Mucosa of rectum (tissue), 2 donors: ENCODE measurements around the gene OXGR1.

Experiments
- H3K27ac ChIP-seq, 2 donors: one replicate each; pipeline ENCODE4 v1.7.0; 2013; ENCODE audit warnings: inconsistent platforms in 2 of 2, low read depth in 2 of 2, low read length in 2 of 2
- H3K27me3 ChIP-seq, 2 donors: one replicate each; pipeline ENCODE4 v1.7.0; 2013; ENCODE audit warnings: low read length in 2 of 2; ENCODE audit not compliant: control insufficient read depth in 2 of 2, insufficient read depth in 2 of 2
- H3K36me3 ChIP-seq, 2 donors: one replicate each; pipeline ENCODE4 v1.7.0; 2013; ENCODE audit warnings: low read length in 2 of 2; ENCODE audit not compliant: control insufficient read depth in 2 of 2, insufficient read depth in 2 of 2
- H3K4me1 ChIP-seq, 2 donors: one replicate each; pipeline ENCODE4 v1.7.0; 2013; ENCODE audit warnings: low read length in 2 of 2, mild to moderate bottlenecking in 1 of 2; ENCODE audit not compliant: control insufficient read depth in 2 of 2, insufficient read depth in 2 of 2
- H3K4me3 ChIP-seq, 2 donors: one replicate each; pipeline ENCODE4 v1.7.0; 2013; ENCODE audit warnings: low read length in 2 of 2
- H3K9ac ChIP-seq, 2 donors: one replicate each; pipeline ENCODE4 v1.7.0; 2013; ENCODE audit warnings: low read length in 2 of 2, low read depth in 1 of 2, mild to moderate bottlenecking in 1 of 2
- H3K9me3 ChIP-seq, 2 donors: one replicate each; pipeline ENCODE4 v1.7.0; 2013; ENCODE audit warnings: low read length in 2 of 2; ENCODE audit not compliant: control insufficient read depth in 2 of 2
- donor health status: healthy.
- donor health status: Normal muscosa, but diverticular disease.

Gene OXGR1

DNA sequence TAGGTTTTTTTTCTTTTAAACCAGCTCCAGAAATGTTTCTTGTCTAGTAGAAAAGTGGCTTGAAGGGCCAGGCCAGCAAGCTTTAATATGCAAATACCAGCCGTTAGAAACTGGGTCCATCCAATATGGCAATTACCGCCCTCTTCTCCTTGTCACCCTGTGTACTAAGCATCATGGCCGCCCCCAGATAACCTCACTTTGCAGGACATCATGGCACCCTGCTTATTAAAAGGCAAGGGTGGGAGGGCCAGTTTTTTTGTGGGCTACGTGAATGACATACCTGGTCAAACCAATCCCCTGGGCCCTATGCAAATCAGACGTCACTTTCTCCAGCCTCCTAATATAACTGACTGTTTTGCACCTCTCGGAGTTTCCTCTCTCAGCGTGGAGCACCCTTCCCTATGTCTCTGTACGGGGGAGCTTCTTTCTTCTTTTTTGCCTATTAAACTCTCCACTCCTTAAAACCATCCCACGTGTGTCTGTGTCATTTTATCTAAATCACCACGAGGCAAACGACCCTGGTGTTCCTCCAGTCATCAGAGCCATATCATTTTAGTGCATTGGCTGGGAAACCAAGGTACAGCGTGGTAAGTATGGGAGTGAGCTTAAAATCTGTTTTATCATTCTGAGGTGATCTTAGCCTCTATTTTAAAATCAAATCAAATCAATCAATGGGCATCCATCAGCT is 27.7 kb downstream of the OXGR1 start:
- Histone ChIP-seq H3K9ac (no peak overlapping the region), H3K36me3 (no peaks in the 10 kb centered on the region), H3K4me3 (no peak overlapping the region), H3K9me3 (peaks cover 8 to 19% of the 10 kb centered on the region in 2 donors), H3K4me1 (no peaks in the 10 kb centered on the region), H3K27me3 (no peaks in the 10 kb centered on the region), H3K27ac (no peak overlapping the region)

DNA sequence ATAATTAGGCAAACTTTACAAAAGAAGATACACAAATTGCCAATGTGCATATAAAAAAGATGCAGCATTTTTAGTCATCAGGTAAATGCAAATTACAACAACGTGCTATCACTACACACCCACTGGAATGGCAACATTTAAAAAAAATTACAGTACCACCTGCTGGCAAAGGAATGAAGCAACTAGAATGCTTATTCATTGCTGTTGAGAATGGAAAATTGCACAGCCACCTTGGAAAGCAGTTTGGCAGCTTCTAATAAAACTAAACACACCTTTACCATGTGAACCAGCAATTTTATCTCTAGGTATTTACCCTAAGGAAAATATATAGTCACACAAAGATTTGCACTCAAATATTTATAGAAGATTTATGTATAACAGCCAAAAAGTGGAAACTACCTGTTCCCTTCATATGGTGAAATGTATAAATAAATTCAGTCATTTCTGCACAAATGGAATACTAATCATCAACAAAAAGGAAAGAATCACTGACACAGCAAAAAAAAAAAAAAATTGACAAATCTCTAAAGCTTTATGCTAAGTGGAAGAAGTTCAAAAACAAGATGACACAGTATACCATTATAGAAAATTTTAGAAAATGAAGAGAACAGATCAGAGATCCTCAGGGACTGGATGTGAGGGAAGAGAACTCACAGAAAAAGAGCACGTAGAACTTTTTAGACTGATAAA is 30.3 kb downstream of the OXGR1 start:
- no peaks in the 10 kb centered on the region for H3K27me3 ChIP-seq
- no peaks in the 10 kb centered on the region for H3K36me3 ChIP-seq
- H3K4me1 ChIP-seq = no peaks in the 10 kb centered on the region
- H3K9ac ChIP-seq = no peak overlapping the region
- H3K4me3 ChIP-seq = no peak overlapping the region
- H3K27ac ChIP-seq = no peak overlapping the region
- H3K9me3 ChIP-seq = peaks cover 3 to 16% of the 10 kb centered on the region in 2 donors

DNA sequence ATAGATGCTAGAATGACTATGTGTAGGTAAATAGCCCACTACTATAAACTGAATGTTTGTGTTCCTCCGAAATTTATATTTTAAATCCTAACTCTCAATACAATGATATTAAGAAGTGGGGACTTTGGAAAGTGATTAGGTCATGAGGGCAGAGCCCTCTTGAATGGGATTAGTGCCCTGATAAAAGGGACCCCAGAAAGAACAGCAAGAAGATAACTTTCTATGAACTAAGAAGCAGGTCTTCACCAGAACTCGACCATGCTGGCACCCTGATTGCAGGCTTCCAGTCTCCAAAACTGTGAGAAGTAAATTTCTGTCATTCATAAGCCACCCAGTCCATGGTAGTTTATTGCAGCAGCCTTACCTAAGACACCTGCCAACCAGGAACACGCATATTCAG is 33.9 kb downstream of the OXGR1 start:
- Histone ChIP-seq H3K9ac (no peak overlapping the region), H3K4me3 (no peak overlapping the region), H3K27me3 (no peaks in the 10 kb centered on the region), H3K27ac (no peak overlapping the region), H3K36me3 (no peaks in the 10 kb centered on the region), H3K9me3 (no peaks in the 10 kb centered on the region), H3K4me1 (no peaks in the 10 kb centered on the region)

DNA sequence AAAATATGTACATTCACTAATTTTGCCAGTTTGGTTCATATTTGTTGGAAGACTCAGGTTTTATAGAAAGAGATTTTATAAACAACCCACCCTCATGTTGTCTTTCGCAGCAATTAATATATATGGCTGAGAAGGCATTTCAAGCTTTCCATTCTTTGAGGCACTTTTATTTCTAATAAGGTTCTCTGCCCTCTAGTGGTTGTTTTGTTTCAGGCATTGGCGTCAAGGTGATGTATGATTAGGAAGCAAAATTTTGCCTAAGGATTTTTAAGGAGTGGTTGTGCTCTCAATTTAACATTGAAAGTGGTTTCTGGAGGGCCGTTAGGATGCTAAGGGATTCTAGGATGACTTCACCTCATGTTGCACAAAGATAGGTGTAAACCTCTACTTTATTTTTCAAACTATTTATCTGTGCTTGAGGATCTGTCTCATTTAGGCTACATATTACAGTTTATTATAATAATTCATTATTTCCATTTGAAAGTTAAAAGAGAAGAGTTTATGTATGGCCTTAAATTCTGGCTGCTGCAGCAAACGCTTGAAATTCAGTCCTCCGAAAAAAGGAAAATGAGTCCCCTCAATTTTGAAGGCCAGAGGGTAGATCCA is 35.9 kb downstream of the OXGR1 start:
- Histone ChIP-seq H3K4me3 (no peak overlapping the region), H3K27ac (no peak overlapping the region), H3K9ac (no peak overlapping the region), H3K4me1 (no peaks in the 10 kb centered on the region), H3K36me3 (no peaks in the 10 kb centered on the region), H3K27me3 (no peaks in the 10 kb centered on the region), H3K9me3 (no peaks in the 10 kb centered on the region)

DNA sequence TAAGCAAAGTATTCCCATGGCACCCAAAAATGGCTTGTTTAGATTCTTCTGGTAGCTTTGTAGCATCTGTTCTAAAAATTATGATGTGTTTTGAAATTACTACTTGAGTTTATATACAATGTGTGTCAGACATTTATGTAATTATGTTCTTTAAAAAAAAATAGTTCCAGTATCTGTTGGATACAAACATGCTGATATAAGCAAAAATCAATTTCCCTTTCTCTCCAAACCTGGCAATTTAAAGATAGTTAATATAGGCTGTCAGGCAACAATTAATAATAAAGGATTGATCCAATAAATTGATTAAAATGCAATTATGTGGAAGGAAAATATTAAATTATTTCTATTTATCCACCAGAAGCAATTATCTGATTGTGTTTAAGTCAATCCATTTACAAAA is 41.7 kb downstream of the OXGR1 start:
- Histone ChIP-seq H3K36me3 (no peaks in the 10 kb centered on the region), H3K4me1 (no peaks in the 10 kb centered on the region), H3K4me3 (no peak overlapping the region), H3K27ac (no peak overlapping the region), H3K9ac (no peak overlapping the region), H3K9me3 (no peaks in the 10 kb centered on the region), H3K27me3 (no peaks in the 10 kb centered on the region)

DNA sequence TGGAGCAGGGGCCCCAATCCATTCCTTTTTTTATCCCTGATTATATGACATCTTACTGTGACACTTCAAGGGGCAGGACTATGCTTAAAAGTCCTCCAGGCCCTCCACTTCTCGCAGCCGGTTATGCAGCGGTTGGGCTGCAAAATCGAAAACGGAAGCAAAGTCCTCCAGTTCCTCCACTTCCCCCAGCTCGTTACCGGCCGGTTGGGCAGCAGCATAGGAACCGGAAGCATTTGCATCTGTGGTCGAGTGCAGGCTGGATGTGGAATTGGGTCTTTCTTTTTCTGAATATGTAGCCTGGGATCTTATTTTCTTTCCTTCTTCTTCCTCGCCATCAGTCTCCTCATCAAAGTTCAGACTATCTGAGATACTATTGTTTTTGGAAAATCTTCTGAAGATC is 46.1 kb downstream of the OXGR1 start:
- no peaks in the 10 kb centered on the region for H3K27me3 ChIP-seq
- no peak overlapping the region for H3K27ac ChIP-seq
- no peaks in the 10 kb centered on the region for H3K9me3 ChIP-seq
- no peaks in the 10 kb centered on the region for H3K36me3 ChIP-seq
- no peak overlapping the region for H3K4me3 ChIP-seq
- H3K9ac ChIP-seq = no peak overlapping the region
- no peaks in the 10 kb centered on the region for H3K4me1 ChIP-seq

DNA sequence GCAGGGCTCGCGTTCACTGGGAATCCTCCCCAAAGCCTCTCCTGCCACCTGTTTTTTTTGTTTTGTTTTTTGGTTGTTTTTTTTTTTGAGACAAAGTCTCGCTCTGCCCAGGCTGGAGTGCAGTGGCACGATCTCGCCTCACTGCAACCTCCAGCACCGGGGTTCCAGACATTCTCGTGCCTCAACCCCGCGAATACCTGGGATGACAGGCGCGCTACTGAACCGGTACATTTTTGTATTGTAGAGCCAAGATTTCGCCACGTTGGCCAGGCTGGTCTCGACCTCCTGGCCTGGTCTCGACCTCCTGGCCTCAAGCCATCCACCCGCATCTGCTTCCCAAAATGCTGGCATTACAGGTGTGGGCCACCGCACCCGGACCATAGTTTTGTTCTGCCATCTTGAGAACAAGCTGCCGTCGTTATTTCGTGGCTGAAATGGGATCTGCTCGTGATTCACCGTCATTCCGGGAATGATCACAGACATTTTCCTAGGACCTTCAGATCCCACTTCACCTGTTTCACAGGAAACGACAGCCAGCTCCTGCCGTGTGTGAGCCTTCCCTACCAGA is 46.8 kb downstream of the OXGR1 start:
- no peaks in the 10 kb centered on the region for H3K36me3 ChIP-seq
- no peak overlapping the region for H3K4me3 ChIP-seq
- no peaks in the 10 kb centered on the region for H3K4me1 ChIP-seq
- H3K27me3 ChIP-seq = no peaks in the 10 kb centered on the region
- no peaks in the 10 kb centered on the region for H3K9me3 ChIP-seq
- no peak overlapping the region for H3K9ac ChIP-seq
- peak overlapping the region in 1 of 2 donors; percentile 6 for H3K27ac ChIP-seq

DNA sequence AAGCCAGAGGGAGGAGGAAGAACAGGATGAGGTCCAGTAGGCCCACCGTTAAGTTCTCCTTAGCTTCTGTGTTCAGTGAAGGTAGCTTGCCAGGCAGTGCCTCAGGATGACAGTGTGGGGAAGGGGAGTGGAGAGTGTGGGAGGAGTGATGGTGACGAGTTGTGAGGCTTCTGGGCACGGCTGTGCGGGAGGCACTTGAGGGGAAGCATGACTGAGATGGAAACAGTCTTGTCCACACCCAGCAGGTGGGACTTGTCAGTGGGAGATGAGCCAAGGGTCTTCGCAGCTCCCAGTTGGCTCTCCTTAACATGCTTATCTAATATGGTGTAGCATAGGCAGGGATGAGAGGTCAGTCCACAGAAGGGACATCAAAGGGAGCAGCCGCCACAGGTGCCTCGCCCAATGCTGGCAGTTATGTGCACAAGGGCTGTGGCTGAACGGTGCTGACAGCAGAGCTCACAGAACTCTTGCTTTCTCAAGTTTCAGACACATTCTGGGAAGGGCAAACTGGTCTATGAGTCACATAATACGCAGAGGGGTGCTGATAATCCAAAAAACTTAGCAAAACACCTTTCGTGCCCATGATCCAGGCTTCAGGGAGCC is 47.5 kb downstream of the OXGR1 start:
- Histone ChIP-seq H3K27ac (peak overlapping the region in 1 of 2 donors; percentile 6), H3K36me3 (no peaks in the 10 kb centered on the region), H3K4me1 (no peaks in the 10 kb centered on the region)

DNA sequence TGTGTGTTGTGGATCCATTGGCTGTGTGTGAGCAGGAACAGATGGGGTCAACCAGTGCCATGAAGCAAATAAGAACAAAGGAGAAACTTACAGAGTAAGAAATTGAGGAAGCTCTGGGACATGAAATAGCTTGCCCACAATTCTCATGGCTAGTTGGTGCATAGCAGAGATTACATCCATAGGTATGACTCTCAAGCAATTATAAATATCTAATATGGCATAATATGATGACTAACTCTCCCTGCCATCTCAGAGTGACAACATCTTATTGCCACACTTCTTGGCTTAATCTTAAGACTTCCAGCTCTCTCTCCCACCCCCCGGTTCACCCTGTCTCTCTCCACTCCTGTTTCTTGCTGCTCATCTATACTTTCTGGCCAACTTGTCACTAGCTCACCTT is 53.3 kb downstream of the OXGR1 start:
- H3K27me3 ChIP-seq = no peaks in the 10 kb centered on the region
- no peak overlapping the region for H3K27ac ChIP-seq
- no peak overlapping the region for H3K9ac ChIP-seq
- no peaks in the 10 kb centered on the region for H3K4me1 ChIP-seq
- H3K36me3 ChIP-seq = no peaks in the 10 kb centered on the region
- no peak overlapping the region for H3K4me3 ChIP-seq
- no peaks in the 10 kb centered on the region for H3K9me3 ChIP-seq

More for the DNA sequence above, 47.5 kb downstream of the OXGR1 start:
- H3K9ac ChIP-seq = no peak overlapping the region
- H3K9me3 ChIP-seq = no peaks in the 10 kb centered on the region
- H3K27me3 ChIP-seq = no peaks in the 10 kb centered on the region
- no peak overlapping the region for H3K4me3 ChIP-seq

DNA sequence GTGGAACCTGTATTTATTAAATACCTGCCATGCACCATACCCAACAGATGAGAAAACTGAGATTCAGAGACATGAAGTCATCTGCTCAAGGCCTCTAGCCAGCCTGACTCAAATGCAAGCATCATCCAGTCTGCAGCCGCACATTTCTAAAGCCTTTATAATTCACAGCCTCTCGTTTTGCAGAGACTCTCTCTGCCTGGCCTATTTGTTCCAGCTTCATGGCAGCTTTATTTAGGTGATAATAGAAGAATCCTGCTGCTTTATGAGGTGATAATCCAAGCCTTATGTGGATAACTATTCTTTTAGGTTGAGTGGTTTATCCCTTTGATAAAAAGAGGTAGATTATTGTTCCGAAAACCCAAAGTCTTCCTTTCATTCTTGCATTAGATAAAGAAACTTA is 58.4 kb downstream of the OXGR1 start:
- Histone ChIP-seq H3K4me3 (no peak overlapping the region), H3K9me3 (no peaks in the 10 kb centered on the region), H3K36me3 (no peaks in the 10 kb centered on the region), H3K27ac (no peak overlapping the region), H3K9ac (no peak overlapping the region), H3K27me3 (peaks cover 0 to 2% of the 10 kb centered on the region in 2 donors), H3K4me1 (no peaks in the 10 kb centered on the region)
